Loucy (cell line): ENCODE results near the gene APBB3.

ENCODE experiments used
- CTCF ChIP-seq: fragments of 200-600 bp; sonication (generic); conservative IDR thresholded peaks from 2 replicates; pipeline ENCODE4 v1.5.1; 2014; ENCODE audit warnings: mild to moderate bottlenecking, antibody characterized with exemption, low read length
- EZH2phosphoT487 ChIP-seq: fragments of 200-600 bp; IDR thresholded peaks from 2 replicates; pipeline ENCODE4 v1.6.1; 2018; ENCODE audit warnings: antibody characterized with exemption, mild to moderate bottlenecking, moderate library complexity, borderline replicate concordance

GRCh38 chr5:140556438-140556837 is 8.0 kb downstream of the APBB3 start:
- TF ChIP-seq CTCF (no peak), EZH2phosphoT487 (no peak)
